ENCODE results near the gene SLX4. TPM values are rescaled to one million over a fixed set of nuclear protein-coding genes. Genes with fewer than 3 reads are reported as not detected.

SLX4 gene
- total RNA-seq, 2 experiments from 2014 or later, result 9.8 to 10.1 TPM

DNA sequence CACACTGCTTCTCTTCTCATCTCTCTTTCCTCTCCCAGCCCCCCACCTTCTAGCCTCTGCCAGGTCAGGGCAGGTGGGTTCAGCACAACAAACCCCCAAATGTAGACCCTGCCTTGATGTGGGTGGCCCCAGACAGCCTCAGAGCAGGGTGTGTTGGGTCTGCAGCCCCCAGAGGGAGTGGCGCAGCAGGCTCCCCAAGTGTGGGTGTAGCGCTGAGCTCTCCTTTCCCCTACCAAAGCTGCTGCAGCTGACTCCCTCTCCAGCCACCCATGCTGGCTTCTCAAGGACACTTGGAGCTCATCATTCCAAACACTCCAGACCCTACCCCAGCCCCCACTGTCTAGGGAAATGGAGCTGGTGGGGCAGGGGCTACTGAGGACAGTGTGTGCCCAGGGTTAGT is 61.5 kb downstream of the SLX4 start:
- H3K4me3 Mint-ChIP-seq, result no peak overlapping the region
- H3K36me3 Mint-ChIP-seq (ENCODE audit: low read depth), result peaks cover 26% of the 10 kb centered on the region
- intact Hi-C loops (cut with micrococcal nuclease), result no loop called here
- ATAC-seq (no peak), DNase-seq (no peak)
- H3K4me1 Mint-ChIP-seq (ENCODE audit: low read depth), result peaks cover 4% of the 10 kb centered on the region
- TF ChIP-seq, protein P1, sequence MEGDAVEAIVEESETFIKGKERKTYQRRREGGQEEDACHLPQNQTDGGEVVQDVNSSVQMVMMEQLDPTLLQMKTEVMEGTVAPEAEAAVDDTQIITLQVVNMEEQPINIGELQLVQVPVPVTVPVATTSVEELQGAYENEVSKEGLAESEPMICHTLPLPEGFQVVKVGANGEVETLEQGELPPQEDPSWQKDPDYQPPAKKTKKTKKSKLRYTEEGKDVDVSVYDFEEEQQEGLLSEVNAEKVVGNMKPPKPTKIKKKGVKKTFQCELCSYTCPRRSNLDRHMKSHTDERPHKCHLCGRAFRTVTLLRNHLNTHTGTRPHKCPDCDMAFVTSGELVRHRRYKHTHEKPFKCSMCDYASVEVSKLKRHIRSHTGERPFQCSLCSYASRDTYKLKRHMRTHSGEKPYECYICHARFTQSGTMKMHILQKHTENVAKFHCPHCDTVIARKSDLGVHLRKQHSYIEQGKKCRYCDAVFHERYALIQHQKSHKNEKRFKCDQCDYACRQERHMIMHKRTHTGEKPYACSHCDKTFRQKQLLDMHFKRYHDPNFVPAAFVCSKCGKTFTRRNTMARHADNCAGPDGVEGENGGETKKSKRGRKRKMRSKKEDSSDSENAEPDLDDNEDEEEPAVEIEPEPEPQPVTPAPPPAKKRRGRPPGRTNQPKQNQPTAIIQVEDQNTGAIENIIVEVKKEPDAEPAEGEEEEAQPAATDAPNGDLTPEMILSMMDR (IDR thresholded peaks at IDR 0.05), result no peak
- ChIA-PET POLR2A (no interaction called here), CTCF (no interaction called here)
- H3K9me3 Mint-ChIP-seq, result no peaks in the 10 kb centered on the region
- H3K27ac Mint-ChIP-seq, result no peak overlapping the region
- no peaks in the 10 kb centered on the region for H3K27me3 Mint-ChIP-seq

DNA sequence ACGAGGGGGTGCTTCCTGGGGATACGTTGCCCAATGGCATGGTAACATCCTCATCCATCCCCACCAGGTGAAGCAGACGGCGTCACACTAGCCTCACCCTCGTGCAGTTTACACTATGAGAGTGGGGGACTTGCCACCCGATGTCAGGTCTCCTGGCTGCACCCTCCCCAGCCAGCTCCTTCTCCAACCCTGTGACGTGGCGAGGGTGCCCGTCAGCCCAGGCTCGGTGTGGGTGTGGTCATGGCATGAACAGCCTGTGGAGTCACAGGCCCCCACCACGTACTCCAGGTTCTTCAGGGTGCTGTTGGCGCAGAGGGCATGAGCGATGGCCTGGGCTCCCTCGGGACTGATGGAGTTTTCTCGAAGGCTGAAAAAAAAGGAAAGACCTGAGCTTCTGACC is 62.5 kb downstream of the SLX4 start:
- no peaks in the 10 kb centered on the region for H3K9me3 Mint-ChIP-seq
- H3K4me3 Mint-ChIP-seq, result no peak overlapping the region
- peaks cover 22% of the 10 kb centered on the region for H3K36me3 Mint-ChIP-seq (ENCODE audit: low read depth)
- POLR2A ChIA-PET, result no interaction called here
- DNase-seq (no peak), ATAC-seq (no peak)
- H3K27ac Mint-ChIP-seq, result no peak overlapping the region
- CTCF ChIA-PET, result no interaction called here
- intact Hi-C loops (cut with micrococcal nuclease), result no loop called here
- TF ChIP-seq, protein P1 (IDR thresholded peaks at IDR 0.05), result no peak
- H3K27me3 Mint-ChIP-seq, result no peaks in the 10 kb centered on the region
- peaks cover 2% of the 10 kb centered on the region for H3K4me1 Mint-ChIP-seq (ENCODE audit: low read depth)

DNA sequence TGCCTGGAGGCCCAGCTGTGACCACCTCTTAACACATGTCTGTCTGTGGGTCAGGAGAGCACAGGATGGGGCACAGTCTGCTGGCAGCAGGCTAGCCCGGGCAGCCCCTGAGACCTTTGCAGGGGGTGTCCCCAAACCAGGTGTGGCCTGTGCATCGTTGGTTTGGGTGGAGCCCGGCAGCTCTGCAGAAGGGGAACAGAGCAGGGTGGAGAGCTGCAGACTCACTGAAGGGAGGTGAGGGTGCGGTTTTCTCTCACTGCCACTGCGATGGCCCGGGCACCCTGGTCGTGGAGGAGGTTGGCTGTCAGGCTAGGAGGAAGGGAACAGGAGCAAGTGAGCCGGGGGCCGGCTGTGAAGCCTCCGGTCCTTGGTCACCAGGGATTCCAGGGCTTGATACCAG is 63.0 kb downstream of the SLX4 start:
- Mint-ChIP-seq H3K27me3 (no peaks in the 10 kb centered on the region), H3K4me3 (no peak overlapping the region), H3K36me3 (ENCODE audit: low read depth) (peaks cover 22% of the 10 kb centered on the region), H3K27ac (peak overlapping the region; percentile 38), H3K4me1 (ENCODE audit: low read depth) (peaks cover 2% of the 10 kb centered on the region), H3K9me3 (no peaks in the 10 kb centered on the region)
- POLR2A ChIA-PET, result no interaction called here
- TF ChIP-seq, protein P1 (IDR thresholded peaks at IDR 0.05), result no peak
- ATAC-seq, result no peak
- CTCF ChIA-PET, result no interaction called here
- no peak for DNase-seq
- intact Hi-C loops (cut with micrococcal nuclease), result no loop called here

DNA sequence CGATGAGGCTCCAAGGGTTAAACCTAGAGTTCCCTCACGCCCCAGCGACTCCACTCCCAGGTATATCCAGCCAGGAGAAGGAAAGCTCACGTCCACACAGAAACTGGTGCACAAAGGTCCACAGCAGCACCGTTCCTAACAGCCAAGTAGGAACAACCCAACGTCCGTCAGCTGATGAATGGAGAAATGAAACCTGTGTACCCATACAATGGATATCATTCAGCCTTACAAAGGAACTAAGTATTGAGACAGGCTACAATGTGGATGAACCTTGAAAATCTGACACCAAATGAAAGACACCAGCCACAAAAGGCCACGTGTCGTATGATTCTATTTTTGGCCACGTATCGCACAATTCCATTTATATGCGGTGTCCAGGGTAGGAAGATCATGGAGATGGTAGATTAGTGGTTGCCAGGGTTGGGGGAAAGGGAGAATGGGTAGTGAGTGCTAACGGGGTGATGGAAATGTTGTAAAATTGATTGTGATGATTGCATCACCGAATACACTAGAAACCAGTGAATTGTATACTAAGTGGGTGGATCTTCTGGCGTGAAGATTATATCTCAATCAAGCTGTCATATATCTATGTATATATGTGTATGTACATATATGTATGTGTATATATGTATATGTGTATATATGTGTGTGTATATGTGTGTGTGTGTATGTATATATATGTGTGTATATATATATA is 64.3 kb downstream of the SLX4 start:
- Mint-ChIP-seq H3K4me1 (ENCODE audit: low read depth) (peaks cover 2% of the 10 kb centered on the region), H3K4me3 (no peak overlapping the region), H3K36me3 (ENCODE audit: low read depth) (peaks cover 20% of the 10 kb centered on the region), H3K9me3 (no peaks in the 10 kb centered on the region), H3K27me3 (no peaks in the 10 kb centered on the region), H3K27ac (no peak overlapping the region)
- ATAC-seq (no peak), DNase-seq (no peak)
- intact Hi-C loops (cut with micrococcal nuclease), result no loop called here
- TF ChIP-seq, protein P1 (IDR thresholded peaks at IDR 0.05), result no peak
- CTCF ChIA-PET, result no interaction called here
- POLR2A ChIA-PET, result interaction anchor here (1.7 kb wide), 1 partner anchor 10 kb away, joined by 4 read pairs; no protein-coding TSS in a partner anchor

DNA sequence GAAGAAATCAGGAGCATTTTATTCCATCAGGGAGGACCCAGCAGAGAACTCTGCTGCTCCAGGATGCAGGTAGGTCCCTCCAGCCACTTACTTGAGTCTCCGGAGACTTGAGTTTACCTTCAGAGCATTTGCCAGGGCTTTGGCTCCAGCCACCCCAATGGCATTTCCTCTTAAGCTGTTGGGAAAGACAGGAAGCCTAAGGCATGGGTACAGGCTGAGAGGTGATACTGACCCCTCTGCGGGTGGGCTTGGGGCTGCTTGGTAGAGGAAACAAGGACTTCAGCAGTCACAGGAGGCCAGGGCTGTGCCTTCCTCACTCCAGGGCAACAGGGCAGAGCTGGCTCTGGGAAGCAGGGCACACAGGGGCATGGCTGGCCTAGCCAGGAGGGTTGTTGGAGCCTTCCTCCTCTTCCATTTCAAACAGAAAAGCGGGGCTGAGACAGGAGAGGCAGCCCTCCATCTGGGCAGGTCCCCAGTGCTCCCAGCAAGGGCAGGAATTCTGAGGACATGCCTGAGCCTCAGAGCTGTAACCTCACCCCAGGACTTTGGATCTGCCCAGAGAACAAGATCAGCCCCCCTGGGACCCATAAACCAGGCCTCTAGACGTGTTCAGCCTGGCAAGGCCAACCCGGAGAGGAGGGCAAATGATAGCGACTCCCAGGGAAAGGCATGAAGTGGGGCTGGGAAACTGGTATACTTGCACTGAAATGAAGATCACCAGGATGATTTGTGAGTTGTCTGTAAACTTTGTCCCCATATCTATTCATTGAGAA is 68.6 kb downstream of the SLX4 start:
- no peaks in the 10 kb centered on the region for H3K27me3 Mint-ChIP-seq
- POLR2A ChIA-PET, result no interaction called here
- H3K4me1 Mint-ChIP-seq (ENCODE audit: low read depth), result no peaks in the 10 kb centered on the region
- DNase-seq, result no peak
- H3K36me3 Mint-ChIP-seq (ENCODE audit: low read depth), result peaks cover 13% of the 10 kb centered on the region
- intact Hi-C loops (cut with micrococcal nuclease), result no loop called here
- H3K9me3 Mint-ChIP-seq, result no peaks in the 10 kb centered on the region
- H3K4me3 Mint-ChIP-seq, result no peak overlapping the region
- TF ChIP-seq, protein P1 (IDR thresholded peaks at IDR 0.05), result no peak
- CTCF ChIA-PET, result no interaction called here
- H3K27ac Mint-ChIP-seq, result peak overlapping the region; percentile 16
- ATAC-seq, result no peak

All from activated CD8-positive, alpha-beta T cell treated with anti-CD3 and anti-CD28 coated beads for 36 hours (primary cell).